Frontal cortex (tissue), 4 donors: ENCODE data around the gene CYFIP2. TPM values are rescaled to one million over a fixed set of nuclear protein-coding genes. Genes with fewer than 3 reads are reported as not detected.
A peak's percentile ranks its signal among the peaks of the same experiment; 100 is the strongest.

ENCODE experiments used
- DNase-seq, 2 donors: peaks; one replicate each; pipeline ENCODE4 v3.0.0; 2012; ENCODE audit warnings: low spot score in 2 of 2
- FAIRE-seq: peaks from 2 replicates; lab custom pipeline; 2012; peaks lifted over from hg19 to GRCh38; lab: Jason Lieb, UNC
- total RNA-seq: library from RNA; depleted of rRNA; stranded (reverse); fragments of >200 nt; gene quantifications from one replicate; pipeline ENCODE4 v1.2.3, GENCODE V29; 2014
- donor health status: control.
- donor health status: control.
- donor health status: control.

CYFIP2 gene
- total RNA-seq, 1 donor from 2014 or later: 71.7 TPM

DNA sequence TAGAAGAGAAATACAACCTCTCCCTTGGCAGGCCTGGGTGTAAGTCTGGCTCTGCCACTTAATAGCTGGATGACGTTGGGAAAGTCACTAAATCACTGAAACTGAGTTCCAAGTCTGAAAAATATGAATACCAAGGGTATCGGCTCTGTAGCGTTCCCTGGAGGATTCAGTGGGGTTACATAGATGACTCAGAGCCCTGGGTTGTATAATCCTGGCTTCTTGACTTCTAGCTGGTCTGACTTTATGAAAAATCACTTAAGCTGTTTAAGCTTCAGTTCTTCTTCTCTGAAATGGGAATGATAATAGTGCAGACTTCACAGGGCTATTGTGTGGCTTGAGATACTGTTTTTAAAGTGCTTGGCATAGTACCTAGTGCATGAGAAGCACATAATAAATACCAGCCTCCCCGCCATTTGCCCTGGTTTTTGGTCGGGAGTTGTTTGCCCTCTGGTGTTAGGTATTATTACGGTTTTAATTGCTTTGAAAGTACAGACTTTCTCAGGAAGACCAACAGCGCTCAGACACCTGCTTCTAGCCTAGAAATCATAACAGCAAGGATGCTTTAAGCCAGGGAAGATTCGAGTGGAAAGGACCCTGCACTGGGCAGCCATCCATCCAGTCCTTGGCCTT is 43.0 kb downstream of the CYFIP2 start:
- DNase-seq (no peak), FAIRE-seq (no peak)

DNA sequence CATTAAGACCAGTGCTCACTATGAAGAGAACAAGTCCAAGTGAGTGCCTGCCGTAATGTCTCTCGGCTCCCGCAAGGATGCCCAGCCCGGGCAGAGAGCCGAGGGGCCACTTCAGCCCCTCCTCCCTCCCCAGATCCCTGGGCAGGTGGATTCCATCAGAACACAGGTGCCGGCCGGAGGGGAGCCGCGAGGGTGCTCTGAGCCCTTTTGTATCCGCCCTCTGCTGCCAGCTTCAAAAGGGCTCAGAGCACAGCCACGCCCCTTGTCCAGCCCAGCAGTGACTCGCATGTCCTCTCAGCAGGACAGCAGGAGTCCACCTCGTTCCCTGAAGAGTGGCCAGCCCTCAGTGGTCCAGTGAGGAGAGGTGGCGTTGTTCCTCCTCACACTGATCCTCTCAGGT is 43.9 kb downstream of the CYFIP2 start:
- DNase-seq (no peak), FAIRE-seq (no peak)

- DNase-seq (no peak), FAIRE-seq (no peak)
Measured at GRCh38 chr5:157311595-157311994, 45.7 kb downstream of the CYFIP2 start.

DNA sequence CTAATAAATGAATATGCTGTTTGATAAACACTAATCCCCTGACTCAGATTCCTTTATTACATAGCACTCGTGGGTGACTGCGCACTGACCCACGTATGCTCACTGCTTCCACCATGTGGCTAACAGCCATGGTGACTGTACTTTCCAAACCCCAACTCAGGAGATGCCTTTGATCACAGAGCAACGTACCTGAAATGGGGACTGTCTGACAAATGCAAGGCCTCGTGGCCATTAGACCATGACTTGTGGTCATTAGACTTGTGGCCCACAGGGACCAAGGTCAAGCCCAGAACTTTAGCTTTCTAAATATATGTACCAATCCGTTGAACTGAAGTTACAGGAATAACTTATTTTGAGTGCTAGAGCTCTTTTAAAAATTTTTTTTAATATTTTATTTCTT is 46.6 kb downstream of the CYFIP2 start:
- peak; percentile 30 to 64 for DNase-seq
- no peak for FAIRE-seq

DNA sequence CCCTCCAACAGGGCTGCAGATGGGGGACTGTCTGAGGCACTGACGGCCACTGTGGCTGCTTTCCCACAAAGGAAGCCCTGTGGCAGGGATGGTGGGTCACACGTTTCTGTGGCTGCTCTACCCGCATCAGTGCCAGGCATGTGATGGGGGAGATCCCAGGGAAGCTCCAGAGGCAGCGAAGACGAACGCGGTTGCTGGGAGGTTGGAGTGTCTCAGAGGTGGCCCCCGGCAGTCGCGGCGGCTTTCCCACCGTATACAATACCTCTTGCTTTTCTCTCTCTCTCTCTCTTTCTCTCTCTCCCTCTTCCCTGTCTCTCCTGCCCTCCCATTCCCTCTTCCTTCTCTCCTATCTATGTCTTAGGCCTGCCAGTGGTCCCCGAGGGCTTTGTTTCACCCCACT is 56.7 kb downstream of the CYFIP2 start:
- no peak for FAIRE-seq

DNA sequence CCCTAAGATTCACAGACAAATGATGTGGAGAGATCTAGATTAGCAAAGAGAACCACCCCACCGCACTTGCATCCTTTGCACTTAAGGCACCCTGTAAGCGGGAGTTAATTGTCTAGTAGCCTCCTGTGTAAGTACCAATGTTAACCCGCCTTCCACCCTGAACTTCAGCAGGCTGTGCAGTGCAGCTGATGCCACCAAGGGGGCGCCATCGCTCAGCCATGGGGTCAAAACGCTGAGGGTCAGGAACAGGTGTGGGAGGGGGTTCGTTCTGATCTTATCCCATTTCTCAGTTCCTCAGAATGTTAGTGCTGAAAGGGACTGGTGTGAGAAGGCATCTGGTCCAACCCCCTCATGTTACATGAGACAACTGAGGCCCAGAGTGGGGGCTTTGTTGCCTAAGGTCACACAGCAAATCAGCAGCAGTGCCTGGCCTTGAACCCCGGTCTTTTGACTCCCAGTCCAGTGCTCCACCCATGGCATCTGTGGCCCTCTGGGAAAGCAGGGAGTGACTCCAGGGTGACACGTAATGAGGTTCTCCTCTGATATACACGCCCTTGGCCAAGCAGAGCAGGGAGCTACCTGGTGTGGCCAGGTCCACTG is 57.3 kb downstream of the CYFIP2 start:
- FAIRE-seq: no peak
- DNase-seq: no peak

More for the DNA sequence above, 56.7 kb downstream of the CYFIP2 start:
- no peak for DNase-seq

GRCh38 chr5:157324237-157324636 is 58.3 kb downstream of the CYFIP2 start:
- DNase-seq: no peak
- FAIRE-seq: no peak

DNA sequence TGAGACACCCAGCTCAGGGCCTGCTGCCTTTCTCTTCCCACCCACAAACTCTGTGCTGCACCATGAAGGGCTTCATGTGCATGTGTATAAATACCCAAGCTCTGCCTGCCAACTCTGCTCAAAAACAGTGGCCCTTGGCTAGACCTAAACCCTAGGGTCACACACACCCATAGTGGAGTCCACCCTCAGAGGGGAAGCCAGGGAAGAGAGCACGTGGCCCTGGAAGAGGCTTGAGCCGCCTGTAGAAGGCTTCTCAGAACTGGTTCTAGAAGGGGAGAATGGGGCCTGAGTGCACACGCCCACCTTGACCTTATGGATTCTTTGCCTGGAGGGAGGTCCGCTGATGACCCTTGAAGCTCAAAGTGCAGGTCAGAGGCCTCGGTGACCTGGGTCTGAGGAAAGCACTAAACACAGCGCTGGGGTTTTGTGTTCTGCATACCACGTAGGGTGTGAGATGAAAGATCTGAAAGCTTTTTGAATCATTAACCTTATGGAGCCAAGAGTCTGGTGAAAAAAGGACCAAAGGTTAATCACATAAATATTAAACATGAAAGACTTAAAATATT is 60.6 kb downstream of the CYFIP2 start:
- DNase-seq: no peak
- no peak for FAIRE-seq

GRCh38 chr5:157327771-157328170 is 61.8 kb downstream of the CYFIP2 start:
- no peak for DNase-seq
- no peak for FAIRE-seq

DNA sequence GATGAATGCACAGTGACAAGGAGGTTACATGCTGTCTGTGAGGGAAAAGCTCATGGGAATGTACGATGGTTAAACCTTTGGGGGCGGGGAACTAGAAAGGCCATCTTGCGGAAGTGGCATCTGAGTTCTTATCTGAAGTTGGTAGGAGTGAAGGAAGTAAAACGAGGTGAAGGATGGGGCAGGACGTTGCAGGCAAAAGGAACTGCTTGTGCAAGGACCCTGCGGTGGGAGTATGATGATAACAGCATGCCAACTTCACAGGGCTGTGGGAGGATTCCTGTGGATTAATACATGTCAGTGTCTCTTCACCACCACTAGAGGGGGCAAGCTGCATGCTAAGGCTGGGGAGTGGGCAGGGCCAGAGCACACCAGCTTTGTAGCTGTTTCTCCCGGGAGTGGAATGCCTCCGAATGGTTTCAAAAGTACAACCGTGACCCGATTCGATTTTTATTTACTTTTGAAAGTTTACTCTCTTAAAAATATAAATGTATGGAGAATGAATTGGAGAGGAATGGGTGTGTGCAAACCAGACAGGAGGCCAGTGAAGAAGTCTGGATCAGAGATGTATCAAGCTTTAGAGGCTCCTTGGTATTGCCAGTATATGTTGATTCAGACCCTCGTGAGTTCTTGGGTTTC is 62.5 kb downstream of the CYFIP2 start:
- FAIRE-seq (no peak), DNase-seq (peak; percentile 52 to 70)

GRCh38 chr5:157331807-157332206 is 65.9 kb downstream of the CYFIP2 start:
- FAIRE-seq (no peak), DNase-seq (no peak)

DNA sequence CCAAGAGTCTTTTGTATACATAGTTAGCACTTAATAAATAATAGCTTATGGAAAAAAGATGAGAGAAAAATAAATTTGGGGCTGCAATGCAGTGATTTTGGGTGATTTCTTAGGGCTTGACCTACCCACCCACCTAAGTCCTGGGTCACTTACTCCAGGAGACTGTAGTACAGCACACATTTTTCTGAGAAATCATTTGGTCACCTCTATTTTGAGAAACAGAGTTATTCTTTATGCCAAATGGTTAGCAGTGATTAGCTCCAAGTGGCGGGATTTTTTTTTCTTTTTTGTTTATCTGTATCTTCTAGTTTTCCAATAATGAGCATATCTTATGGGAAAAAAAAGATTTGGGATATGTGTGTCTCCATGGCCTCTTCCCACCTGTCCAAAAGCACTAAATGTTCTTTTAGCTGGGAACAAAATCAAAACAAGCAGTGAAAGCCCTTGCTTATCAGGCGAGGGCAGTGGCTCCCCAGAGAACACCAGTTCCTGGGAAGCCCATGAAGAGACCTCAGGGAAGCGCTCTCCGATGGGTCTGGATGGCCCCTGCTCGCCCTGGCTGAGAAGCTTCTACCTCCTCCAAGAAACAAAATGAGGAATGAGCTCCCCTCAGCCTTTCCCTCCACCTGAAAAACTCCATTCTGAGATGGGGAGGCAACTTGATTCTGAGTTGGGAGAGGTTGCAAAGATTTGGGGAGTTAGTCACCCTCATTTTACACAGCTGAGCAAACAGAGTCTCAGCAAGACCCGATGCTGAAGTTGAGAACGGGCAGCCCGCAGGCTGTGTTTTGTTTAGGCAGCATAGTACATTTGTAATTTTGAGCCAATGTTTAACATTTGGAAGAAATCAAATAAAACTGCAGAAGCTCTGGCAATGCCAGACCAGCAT is 69.9 kb downstream of the CYFIP2 start:
- no peak for DNase-seq
- FAIRE-seq: no peak

DNA sequence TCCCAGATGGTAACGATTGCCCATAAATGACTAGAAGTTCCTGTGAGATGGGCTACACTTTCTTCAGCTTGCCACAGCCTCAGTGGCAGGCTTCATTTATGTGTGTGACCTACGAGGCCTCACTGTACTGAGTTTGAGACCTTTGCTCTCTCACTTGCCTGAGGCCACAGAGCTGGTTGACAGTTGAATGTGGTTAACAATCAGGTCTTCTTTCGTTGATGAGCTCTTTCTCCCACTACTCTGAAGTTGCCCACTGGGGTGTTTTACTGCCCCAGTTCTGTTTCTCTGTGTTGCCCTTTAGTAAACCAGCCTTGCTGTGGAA is 70.5 kb downstream of the CYFIP2 start:
- no peak for DNase-seq
- no peak for FAIRE-seq

GRCh38 chr5:157339409-157339808 is 73.5 kb downstream of the CYFIP2 start:
- DNase-seq (no peak), FAIRE-seq (no peak)

DNA sequence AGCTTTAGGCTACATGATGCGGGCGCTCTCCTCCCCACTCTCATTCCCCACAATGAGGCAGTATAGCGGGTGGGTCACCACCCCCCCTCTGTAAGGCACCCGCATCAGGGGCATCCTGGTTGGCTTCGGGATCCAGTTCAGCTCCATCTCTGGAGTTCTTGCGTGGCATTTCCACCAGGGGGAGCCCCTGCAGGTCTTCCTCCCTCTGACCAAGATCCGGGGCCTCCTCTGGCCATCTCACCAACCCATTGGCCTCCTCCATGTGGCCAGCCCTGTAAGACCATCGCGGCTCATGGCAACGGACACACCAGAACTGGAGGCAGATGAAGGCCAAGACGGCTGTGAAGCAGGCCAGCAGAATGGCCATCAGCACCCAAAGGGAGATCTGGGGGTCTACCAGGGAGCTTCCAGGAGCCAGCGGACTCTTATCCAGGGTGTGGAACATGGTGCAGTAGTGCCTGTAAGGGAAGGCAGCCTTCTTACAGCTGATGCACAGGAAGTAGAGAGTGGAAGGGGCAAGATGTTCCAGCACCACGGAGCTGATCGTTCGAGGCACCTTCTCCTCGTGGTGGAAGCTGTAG is 77.0 kb downstream of the CYFIP2 start:
- DNase-seq: no peak

GRCh38 chr5:157343842-157344790 is 78.2 kb downstream of the CYFIP2 start:
- FAIRE-seq (no peak), DNase-seq (peak in 1 of 2 donors; percentile 36)

More for the DNA sequence above, 77.0 kb downstream of the CYFIP2 start:
- FAIRE-seq: no peak

- no peak for FAIRE-seq
- DNase-seq: no peak
Measured at GRCh38 chr5:157345067-157345466, 79.1 kb downstream of the CYFIP2 start.

- no peak for FAIRE-seq
- no peak for DNase-seq
Measured at GRCh38 chr5:157345485-157345884, 79.6 kb downstream of the CYFIP2 start.
